OCI-LY7 (cell line): Measurements from ENCODE around the gene NR5A1.

ENCODE experiments used
- EZH2phosphoT487 ChIP-seq: fragments of 200-600 bp; sonication (generic); IDR thresholded peaks from 2 replicates; pipeline ENCODE4 v1.6.1; 2018; ENCODE audit warnings: low read depth, borderline replicate concordance, mild to moderate bottlenecking, mixed run types, antibody characterized with exemption, low read length, moderate library complexity, mixed read lengths
- TF ChIP-seq, protein P1 (sequence below): fragments of 200-600 bp; sonication (generic); conservative IDR thresholded peaks from 2 replicates; pipeline ENCODE4 v1.5.1; 2014; ENCODE audit warnings: mild to moderate bottlenecking, antibody characterized with exemption, low read length, moderate library complexity, mixed read lengths

DNA sequence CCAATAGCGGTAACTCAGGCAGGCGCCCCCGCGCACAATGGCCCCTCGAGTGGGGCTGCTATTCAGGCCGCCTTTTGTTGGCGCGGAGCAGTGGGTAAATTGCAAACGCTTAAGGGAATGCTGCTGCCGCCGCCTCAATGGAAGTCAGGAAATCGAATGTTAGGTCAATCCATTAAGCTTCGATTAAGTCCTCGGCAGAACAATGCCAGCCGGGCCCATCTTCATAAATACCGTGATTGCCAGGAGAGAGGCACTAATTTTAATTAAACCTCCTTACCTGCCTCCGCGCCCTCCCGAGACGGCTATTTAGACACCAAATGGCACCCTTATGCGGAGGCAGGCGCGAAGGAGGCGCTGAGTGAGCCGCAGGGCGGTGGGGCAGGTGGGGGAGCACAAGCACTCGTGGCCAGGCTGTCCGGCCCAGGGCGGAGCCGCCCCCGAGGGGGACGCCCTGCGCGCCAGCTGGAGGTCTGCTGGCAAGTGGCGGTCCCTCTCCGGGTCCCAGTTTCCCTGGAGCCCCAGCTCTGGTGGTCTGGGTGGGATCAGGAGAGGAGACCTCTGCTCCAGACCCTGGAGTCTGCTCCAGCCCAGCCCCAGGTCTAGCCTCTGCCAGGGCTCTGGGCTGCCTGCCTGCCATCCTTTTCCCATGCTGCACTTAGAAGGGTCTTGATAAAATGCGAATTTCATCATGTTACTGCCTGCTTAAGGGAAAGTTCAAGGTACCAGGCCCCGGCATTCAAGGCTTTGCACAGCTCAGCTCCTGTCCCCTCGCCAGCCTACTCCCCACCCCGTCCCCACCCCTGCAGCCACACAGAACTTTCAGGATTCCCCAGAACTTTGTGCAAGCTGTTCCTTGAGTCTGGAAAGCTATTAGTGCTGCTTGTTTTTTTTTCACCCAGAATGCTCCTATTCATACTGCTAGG is 19.7 kb downstream of the NR5A1 start:
- TF ChIP-seq, protein P1, sequence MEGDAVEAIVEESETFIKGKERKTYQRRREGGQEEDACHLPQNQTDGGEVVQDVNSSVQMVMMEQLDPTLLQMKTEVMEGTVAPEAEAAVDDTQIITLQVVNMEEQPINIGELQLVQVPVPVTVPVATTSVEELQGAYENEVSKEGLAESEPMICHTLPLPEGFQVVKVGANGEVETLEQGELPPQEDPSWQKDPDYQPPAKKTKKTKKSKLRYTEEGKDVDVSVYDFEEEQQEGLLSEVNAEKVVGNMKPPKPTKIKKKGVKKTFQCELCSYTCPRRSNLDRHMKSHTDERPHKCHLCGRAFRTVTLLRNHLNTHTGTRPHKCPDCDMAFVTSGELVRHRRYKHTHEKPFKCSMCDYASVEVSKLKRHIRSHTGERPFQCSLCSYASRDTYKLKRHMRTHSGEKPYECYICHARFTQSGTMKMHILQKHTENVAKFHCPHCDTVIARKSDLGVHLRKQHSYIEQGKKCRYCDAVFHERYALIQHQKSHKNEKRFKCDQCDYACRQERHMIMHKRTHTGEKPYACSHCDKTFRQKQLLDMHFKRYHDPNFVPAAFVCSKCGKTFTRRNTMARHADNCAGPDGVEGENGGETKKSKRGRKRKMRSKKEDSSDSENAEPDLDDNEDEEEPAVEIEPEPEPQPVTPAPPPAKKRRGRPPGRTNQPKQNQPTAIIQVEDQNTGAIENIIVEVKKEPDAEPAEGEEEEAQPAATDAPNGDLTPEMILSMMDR, result no peak
- no peak for TF ChIP-seq EZH2phosphoT487
